Trophoblast cell (in vitro differentiated cells and primary cell): ENCODE data around the gene SYDE1.

Experiments used
- DNase-seq, 2 donors: peaks; one replicate each; pipeline ENCODE4 v3.0.0-alpha.2; 2016
- H2AFZ ChIP-seq: 2 replicates; pipeline ENCODE4 v1.6.1; 2013; ENCODE audit warnings: low read length, moderate library complexity, mild to moderate bottlenecking; ENCODE audit not compliant: insufficient read depth, poor library complexity
- H2AK5ac ChIP-seq: 2 replicates; pipeline ENCODE4 v1.6.1; 2013; ENCODE audit warnings: mild to moderate bottlenecking, low read length
- H2BK120ac ChIP-seq: 2 replicates; pipeline ENCODE4 v1.6.1; 2013; ENCODE audit warnings: low read length, mild to moderate bottlenecking, moderate library complexity; ENCODE audit not compliant: insufficient read depth, poor library complexity
- H2BK12ac ChIP-seq: 2 replicates; pipeline ENCODE4 v1.6.1; 2013; ENCODE audit warnings: mild to moderate bottlenecking, low read length, moderate library complexity
- H2BK5ac ChIP-seq: 2 replicates; pipeline ENCODE4 v1.6.1; 2013; ENCODE audit warnings: low read length, low read depth, moderate library complexity, mild to moderate bottlenecking; ENCODE audit not compliant: poor library complexity
- H3K14ac ChIP-seq: 2 replicates; pipeline ENCODE4 v1.6.1; 2013; ENCODE audit warnings: mild to moderate bottlenecking, low read length
- H3K18ac ChIP-seq: 2 replicates; pipeline ENCODE4 v1.6.1; 2013; ENCODE audit warnings: mild to moderate bottlenecking, low read length
- H3K23ac ChIP-seq: 2 replicates; pipeline ENCODE4 v1.6.1; 2013; ENCODE audit warnings: low read length
- H3K27ac ChIP-seq: 2 replicates; pipeline ENCODE4 v1.5.1; 2013; ENCODE audit warnings: low read depth, mild to moderate bottlenecking, inconsistent platforms, low read length, moderate library complexity
- H3K27me3 ChIP-seq: 2 replicates; pipeline ENCODE4 v1.6.1; 2013; ENCODE audit warnings: inconsistent platforms, mild to moderate bottlenecking, low read length, moderate library complexity; ENCODE audit not compliant: insufficient read depth
- H3K36me3 ChIP-seq, 2 experiments: 1 replicate in 1 of 2; 2 replicates in 1 of 2; pipeline ENCODE4 v1.6.1; 2013; ENCODE audit warnings: low read length in 2 of 2, mild to moderate bottlenecking in 2 of 2, moderate library complexity in 1 of 2; ENCODE audit not compliant: insufficient read depth in 2 of 2, control insufficient read depth in 1 of 2
- H3K4ac ChIP-seq: 2 replicates; pipeline ENCODE4 v1.6.1; 2013; ENCODE audit warnings: low read depth, mild to moderate bottlenecking, low read length, moderate library complexity
- H3K4me1 ChIP-seq, 2 experiments: 1 replicate in 1 of 2; 2 replicates in 1 of 2; pipeline ENCODE4 v1.6.1; 2013; ENCODE audit warnings: low read length in 2 of 2, mild to moderate bottlenecking in 2 of 2, moderate library complexity in 1 of 2; ENCODE audit not compliant: insufficient read depth in 2 of 2, control insufficient read depth in 1 of 2
- H3K4me2 ChIP-seq: 2 replicates; pipeline ENCODE4 v1.6.1; 2013; ENCODE audit warnings: inconsistent platforms, mild to moderate bottlenecking, low read length, moderate library complexity
- H3K4me3 ChIP-seq: 2 replicates; pipeline ENCODE4 v1.5.1; 2013; ENCODE audit warnings: mild to moderate bottlenecking, low read depth, low read length, inconsistent platforms
- H3K79me1 ChIP-seq: one replicate; pipeline ENCODE4 v1.6.1; 2013; ENCODE audit warnings: low read length
- H3K79me2 ChIP-seq: 2 replicates; pipeline ENCODE4 v1.6.1; 2013; ENCODE audit warnings: low read length, mild to moderate bottlenecking; ENCODE audit not compliant: control insufficient read depth, insufficient read depth, poor library complexity
- H3K9ac ChIP-seq: 2 replicates; pipeline ENCODE4 v1.6.1; 2013; ENCODE audit warnings: mild to moderate bottlenecking, low read length
- H3K9me3 ChIP-seq: 2 replicates; pipeline ENCODE4 v1.6.1; 2013; ENCODE audit warnings: low read depth, mild to moderate bottlenecking, control low read depth, inconsistent platforms, low read length; ENCODE audit not compliant: insufficient read depth
- H4K12ac ChIP-seq: 2 replicates; pipeline ENCODE4 v1.6.1; 2013; ENCODE audit warnings: low read depth, mild to moderate bottlenecking, low read length, moderate library complexity
- H4K8ac ChIP-seq: 2 replicates; pipeline ENCODE4 v1.6.1; 2013; ENCODE audit warnings: low read depth, mild to moderate bottlenecking, low read length, moderate library complexity
- H4K91ac ChIP-seq: one replicate; pipeline ENCODE4 v1.6.1; 2013; ENCODE audit warnings: low read depth, mild to moderate bottlenecking, low read length, moderate library complexity
- WGBS: extraction: QIAGEN DNeasy Blood & Tissue Kit; methylation state at CpG from one replicate; pipeline ENCODE4 v1.1.7; 2013; ENCODE audit warnings: missing lambda C conversion rate; ENCODE audit not compliant: insufficient read length, insufficient coverage; ENCODE audit errors: extremely low coverage; 5-methylcytosine and 5-hydroxymethylcytosine counted together

The SYDE1 gene

DNA sequence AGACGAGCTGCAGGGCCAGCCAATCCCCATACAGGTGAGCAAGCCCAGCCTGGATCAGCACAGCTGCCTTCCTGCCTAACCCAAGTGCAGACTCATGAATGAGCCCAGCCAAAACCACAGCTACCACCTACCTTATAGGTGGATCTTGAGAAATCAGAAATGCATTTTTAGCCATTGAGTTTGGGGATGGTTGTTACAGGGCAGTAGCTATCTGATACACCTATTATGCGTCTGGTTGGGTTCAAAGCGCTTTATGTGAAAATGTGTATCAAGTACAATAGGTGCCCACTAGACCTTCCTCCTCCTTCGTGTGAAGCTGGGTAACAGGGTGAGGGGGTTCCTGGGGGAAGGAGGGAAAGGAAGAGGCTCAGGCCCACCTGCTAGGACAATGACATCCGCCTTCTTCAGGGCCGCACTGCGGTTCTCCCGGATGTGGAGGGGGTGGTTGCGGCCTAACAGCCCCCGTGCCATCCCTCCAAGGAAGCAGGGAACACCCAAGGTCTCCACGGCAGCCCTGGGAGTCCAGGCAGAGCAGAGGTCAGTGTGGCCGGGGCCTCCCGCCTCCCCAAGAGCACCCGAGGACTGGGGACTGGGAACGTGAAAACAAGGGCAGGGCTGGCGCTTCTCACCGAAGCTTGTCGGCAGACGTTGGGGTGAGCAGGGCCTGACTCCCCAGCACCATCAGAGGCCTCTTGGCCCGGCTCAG is 11.7 kb downstream of the SYDE1 start:
- Histone ChIP-seq H3K36me3 (peaks cover 82 to 83% of the 10 kb centered on the region in 2 experiments), H2BK120ac (no peak overlapping the region), H3K79me2 (no peaks in the 10 kb centered on the region), H3K4me3 (no peak overlapping the region), H2BK12ac (no peak overlapping the region), H3K79me1 (no peaks in the 10 kb centered on the region), H3K9me3 (peaks cover 5% of the 10 kb centered on the region), H3K27me3 (no peaks in the 10 kb centered on the region), H3K4me1 (peaks cover 4 to 6% of the 10 kb centered on the region in 2 experiments), H3K4me2 (no peak overlapping the region), H3K27ac (no peak overlapping the region), H2AFZ (no peak overlapping the region), H3K23ac (no peak overlapping the region), H4K8ac (no peak overlapping the region), H4K12ac (no peak overlapping the region), H3K14ac (no peak overlapping the region), H4K91ac (no peak overlapping the region), H3K4ac (no peak overlapping the region), H2AK5ac (peak overlapping the region; percentile 9), H3K18ac (peak overlapping the region; percentile 5), H2BK5ac (no peak overlapping the region), H3K9ac (no peak overlapping the region)
- WGBS = no CpG with 5 or more reads among the region's 20 CpGs
- DNase-seq = no peak

DNA sequence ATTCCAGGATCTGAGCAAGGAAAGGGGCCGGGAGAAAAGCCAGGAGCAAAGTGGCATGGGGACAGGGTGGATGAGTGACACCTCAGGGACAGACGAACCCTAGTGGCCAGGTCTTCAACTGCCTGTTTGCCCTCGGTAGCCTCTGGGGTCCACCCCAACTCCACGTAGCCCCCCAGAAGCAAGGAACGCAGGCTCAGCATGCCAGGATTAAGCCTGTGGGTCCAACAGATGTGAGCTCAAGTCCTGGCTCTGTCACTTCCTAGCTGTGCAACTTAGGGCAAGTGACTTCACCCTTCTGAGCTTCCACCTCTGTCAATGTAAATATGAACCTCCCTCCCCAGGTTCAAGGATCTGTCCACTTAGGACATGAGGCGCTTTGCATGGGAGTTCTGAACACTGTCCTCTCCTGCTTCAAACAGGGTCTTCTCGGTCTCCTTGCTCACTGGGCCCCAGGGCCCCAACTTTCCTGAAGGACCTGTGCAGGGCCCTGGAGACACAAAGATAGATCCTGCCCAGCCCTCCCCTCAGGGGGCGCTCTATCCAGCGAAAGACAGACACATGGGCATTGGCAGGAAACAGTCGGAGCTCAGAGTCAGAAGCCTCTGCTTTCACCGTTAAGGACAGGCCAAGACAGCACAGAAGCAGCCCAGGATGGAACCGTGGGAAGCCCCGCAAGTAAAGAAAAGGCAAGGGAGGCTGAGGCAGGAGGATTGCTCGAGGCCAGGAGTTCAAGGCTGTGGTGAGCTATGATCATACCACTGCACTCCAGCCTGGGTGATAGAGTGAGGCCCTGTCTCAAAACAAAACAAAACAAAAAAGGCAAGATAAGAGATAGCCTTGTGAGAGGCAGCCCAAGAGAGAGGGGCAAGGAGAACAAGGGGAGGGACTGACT is 13.2 kb downstream of the SYDE1 start:
- Histone ChIP-seq H3K36me3 (peaks cover 68 to 70% of the 10 kb centered on the region in 2 experiments), H3K4me1 (peaks cover 4 to 12% of the 10 kb centered on the region in 2 experiments), H2BK5ac (no peak overlapping the region), H3K27me3 (no peaks in the 10 kb centered on the region), H4K8ac (no peak overlapping the region), H4K12ac (no peak overlapping the region), H3K9me3 (peaks cover 5% of the 10 kb centered on the region), H3K23ac (no peak overlapping the region), H3K9ac (no peak overlapping the region), H3K27ac (no peak overlapping the region), H2BK120ac (no peak overlapping the region), H3K4me2 (no peak overlapping the region), H3K79me2 (peaks cover under 1% of the 10 kb centered on the region), H3K14ac (no peak overlapping the region), H2AFZ (no peak overlapping the region), H3K18ac (no peak overlapping the region), H4K91ac (no peak overlapping the region), H2AK5ac (no peak overlapping the region), H3K4ac (no peak overlapping the region), H2BK12ac (no peak overlapping the region), H3K79me1 (peaks cover 10% of the 10 kb centered on the region), H3K4me3 (no peak overlapping the region)
- no peak for DNase-seq
- no CpG with 5 or more reads among the region's 14 CpGs for WGBS

DNA sequence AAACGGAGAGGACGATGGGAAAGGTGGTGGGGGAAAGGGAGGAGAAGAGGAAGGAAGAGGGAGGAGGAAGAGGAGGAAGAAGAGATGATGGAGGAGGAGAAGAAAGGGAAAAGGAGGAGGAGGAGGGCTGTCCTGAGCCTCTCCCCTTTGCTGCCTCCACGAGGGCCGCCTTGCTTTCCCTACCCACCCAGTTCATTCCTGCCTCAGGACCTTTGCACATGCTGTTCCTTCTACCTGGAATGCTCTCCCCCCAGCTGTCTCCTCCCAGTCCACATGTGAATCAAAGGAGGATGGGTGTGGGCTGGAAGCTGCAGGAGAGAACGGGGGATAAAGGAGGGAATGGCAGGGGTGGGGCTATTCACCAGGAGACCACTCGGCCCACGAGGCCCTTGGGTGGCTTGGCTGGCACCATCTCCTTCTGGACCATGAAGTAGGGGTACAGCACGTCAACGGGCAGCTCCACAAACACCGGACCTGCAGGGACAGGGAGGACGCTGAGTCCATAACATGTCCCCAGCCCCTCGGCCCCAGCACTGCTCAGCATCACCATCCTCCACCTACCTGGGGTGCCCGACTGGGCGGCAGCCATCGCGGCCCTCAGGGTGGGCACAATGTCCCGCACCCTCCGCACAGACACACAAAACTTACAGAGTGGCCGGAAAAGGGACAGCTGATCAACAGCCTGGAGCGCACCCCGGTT is 15.3 kb downstream of the SYDE1 start:
- Histone ChIP-seq H4K91ac (no peak overlapping the region), H3K79me2 (peaks cover 2% of the 10 kb centered on the region), H3K4ac (no peak overlapping the region), H3K79me1 (peaks cover 12% of the 10 kb centered on the region), H2AK5ac (no peak overlapping the region), H3K9ac (no peak overlapping the region), H3K14ac (no peak overlapping the region), H2AFZ (no peak overlapping the region), H3K27ac (no peak overlapping the region), H3K4me2 (no peak overlapping the region), H3K36me3 (peaks cover 47 to 50% of the 10 kb centered on the region in 2 experiments), H2BK120ac (no peak overlapping the region), H3K9me3 (peaks cover 3% of the 10 kb centered on the region), H3K4me1 (peaks cover 4 to 12% of the 10 kb centered on the region in 2 experiments), H3K4me3 (no peak overlapping the region), H3K23ac (no peak overlapping the region), H4K12ac (no peak overlapping the region), H3K27me3 (no peaks in the 10 kb centered on the region), H4K8ac (no peak overlapping the region), H2BK5ac (no peak overlapping the region), H3K18ac (no peak overlapping the region), H2BK12ac (no peak overlapping the region)
- WGBS = 100% methylated on average over 2 of the region's 21 CpGs
- DNase-seq = no peak

DNA sequence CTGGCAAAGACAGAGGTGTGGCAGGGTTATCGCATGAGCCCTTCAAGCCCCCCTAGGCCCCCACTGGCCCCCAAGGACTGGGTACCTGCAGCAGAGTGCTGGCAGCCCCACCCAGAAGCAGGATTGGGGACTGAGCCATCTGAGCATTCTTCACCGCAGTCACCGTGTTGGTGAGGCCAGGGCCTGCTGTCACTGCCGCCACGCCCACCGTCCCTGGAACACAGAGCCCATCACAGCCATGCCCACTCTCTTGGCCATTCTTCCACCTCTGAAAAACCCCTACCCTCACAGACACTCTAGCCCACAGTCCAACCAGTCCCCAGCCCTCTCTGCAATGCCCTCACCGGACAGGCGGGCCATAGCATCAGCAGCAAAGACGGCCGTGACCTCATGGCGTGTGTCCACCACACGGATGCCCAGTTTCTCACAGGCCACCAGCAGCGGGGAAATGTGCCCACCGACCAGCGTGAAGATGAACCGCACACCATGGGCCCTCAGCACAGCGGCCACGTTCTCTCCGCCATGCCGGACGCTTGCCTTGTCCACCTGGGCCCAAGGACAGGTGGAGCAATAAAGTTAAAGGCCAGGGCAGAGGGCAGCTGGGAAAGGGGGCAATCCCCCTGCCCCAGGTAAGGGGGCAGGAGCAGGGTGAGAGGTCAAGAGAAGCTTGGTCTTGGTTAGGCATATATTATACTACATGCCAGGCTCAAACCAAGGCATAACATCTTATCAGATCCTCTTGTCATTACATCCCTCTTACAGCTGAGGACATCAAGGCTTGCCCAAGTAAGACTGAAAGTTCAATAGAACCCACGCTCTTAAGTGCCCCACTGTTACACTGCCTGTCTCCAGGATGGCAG is 16.1 kb downstream of the SYDE1 start:
- H3K14ac ChIP-seq = no peak overlapping the region
- H3K79me1 ChIP-seq = peaks cover 12% of the 10 kb centered on the region
- no peak overlapping the region for H3K4me3 ChIP-seq
- H3K27ac ChIP-seq = no peak overlapping the region
- peaks cover 4 to 9% of the 10 kb centered on the region in 2 experiments for H3K4me1 ChIP-seq
- H2BK5ac ChIP-seq = no peak overlapping the region
- H3K36me3 ChIP-seq = peaks cover 40 to 42% of the 10 kb centered on the region in 2 experiments
- H2BK120ac ChIP-seq = no peak overlapping the region
- no peak overlapping the region for H3K4me2 ChIP-seq
- H3K23ac ChIP-seq = no peak overlapping the region
- H4K91ac ChIP-seq = no peak overlapping the region
- H2AFZ ChIP-seq = no peak overlapping the region
- DNase-seq = no peak
- WGBS = no CpG with 5 or more reads among the region's 22 CpGs
- H3K79me2 ChIP-seq = peaks cover 2% of the 10 kb centered on the region
- no peak overlapping the region for H4K8ac ChIP-seq
- H3K18ac ChIP-seq = peak overlapping the region; percentile 2
- no peaks in the 10 kb centered on the region for H3K27me3 ChIP-seq
- no peak overlapping the region for H2AK5ac ChIP-seq
- no peak overlapping the region for H3K9ac ChIP-seq
- no peak overlapping the region for H2BK12ac ChIP-seq
- no peak overlapping the region for H4K12ac ChIP-seq
- H3K9me3 ChIP-seq = no peaks in the 10 kb centered on the region
- no peak overlapping the region for H3K4ac ChIP-seq
